Measurements from ENCODE around the gene MPRIP. TPM values are rescaled to one million over a fixed set of nuclear protein-coding genes. Genes with fewer than 3 reads are reported as not detected.

The MPRIP gene
- total and polyA plus RNA-seq, 2 of the 13 experiments (the other 11 are each of a cell fraction or from before 2014, with no cell fraction given): 50.2 to 52.4 TPM

DNA sequence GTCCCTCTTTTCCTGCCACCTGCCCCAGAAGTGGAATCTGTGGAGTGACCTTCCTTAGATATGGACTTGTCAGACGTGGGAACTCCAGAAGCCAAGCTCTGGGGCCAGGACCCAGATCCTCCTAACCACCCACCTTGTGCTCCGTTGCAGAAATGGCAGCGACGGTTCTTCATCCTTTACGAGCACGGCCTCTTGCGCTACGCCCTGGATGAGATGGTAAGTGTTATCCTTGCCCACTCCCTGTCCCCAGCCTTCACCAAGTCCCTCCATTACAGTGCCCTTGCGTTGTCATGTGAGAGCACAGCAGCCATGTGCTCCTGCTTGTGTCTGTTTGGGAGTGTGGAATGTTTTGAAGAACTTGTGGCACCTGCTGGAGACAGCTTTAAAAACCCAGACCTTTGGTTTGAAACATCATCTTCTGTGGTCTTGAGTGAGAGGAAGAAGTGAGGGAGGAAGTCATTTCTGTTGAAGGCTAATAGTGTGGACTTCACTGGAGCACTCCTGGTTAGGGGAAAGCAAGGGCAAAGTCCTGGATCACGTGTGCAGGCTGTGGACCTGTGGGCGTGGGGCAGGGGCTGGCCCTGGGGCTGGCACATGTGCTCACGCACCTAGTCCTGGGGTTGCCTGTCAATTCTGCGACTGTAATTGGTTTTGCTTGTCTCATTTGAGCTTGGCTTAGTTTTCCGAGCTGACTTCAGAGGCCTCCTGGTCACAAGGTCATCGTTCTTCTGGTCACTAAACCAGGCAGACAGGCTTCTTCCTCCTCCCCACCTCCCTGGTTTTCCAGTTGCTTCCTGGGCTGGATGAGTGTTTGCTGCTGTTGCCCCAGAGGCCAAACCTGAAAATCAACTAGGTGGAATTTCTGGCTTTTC is 35.8 kb downstream of the MPRIP start (continued):
- TF ChIP-seq, protein P1, sequence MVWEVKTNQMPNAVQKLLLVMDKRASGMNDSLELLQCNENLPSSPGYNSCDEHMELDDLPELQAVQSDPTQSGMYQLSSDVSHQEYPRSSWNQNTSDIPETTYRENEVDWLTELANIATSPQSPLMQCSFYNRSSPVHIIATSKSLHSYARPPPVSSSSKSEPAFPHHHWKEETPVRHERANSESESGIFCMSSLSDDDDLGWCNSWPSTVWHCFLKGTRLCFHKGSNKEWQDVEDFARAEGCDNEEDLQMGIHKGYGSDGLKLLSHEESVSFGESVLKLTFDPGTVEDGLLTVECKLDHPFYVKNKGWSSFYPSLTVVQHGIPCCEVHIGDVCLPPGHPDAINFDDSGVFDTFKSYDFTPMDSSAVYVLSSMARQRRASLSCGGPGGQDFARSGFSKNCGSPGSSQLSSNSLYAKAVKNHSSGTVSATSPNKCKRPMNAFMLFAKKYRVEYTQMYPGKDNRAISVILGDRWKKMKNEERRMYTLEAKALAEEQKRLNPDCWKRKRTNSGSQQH (CRISPR knock-in tag; IDR thresholded peaks at IDR 0.05; ENCODE audit: low read depth): peak; percentile 75; the same call in 1 of the 2 replicates
- TF ChIP-seq, protein P2, sequence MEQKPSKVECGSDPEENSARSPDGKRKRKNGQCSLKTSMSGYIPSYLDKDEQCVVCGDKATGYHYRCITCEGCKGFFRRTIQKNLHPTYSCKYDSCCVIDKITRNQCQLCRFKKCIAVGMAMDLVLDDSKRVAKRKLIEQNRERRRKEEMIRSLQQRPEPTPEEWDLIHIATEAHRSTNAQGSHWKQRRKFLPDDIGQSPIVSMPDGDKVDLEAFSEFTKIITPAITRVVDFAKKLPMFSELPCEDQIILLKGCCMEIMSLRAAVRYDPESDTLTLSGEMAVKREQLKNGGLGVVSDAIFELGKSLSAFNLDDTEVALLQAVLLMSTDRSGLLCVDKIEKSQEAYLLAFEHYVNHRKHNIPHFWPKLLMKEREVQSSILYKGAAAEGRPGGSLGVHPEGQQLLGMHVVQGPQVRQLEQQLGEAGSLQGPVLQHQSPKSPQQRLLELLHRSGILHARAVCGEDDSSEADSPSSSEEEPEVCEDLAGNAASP (CRISPR knock-in tag; IDR thresholded peaks at IDR 0.05; ENCODE audit: borderline replicate concordance): peak; percentile 19; the same call in 1 of the 2 replicates
- TF ChIP-seq ARNT2 (CRISPR knock-in tag; IDR thresholded peaks at IDR 0.05; ENCODE audit: low read depth): 0 out of 2 replicates have a peak, but pooled peaks have one; percentile 49
- peak; percentile 75; the same call in 1 of the 2 replicates for TF ChIP-seq AHR (CRISPR knock-in tag; IDR thresholded peaks at IDR 0.05)
- TF ChIP-seq ZNF746 (CRISPR knock-in tag; IDR thresholded peaks at IDR 0.05): no peak
- 0 out of 2 replicates have a peak, but pooled peaks have one; percentile 61 for TF ChIP-seq ZNF7 (CRISPR knock-in tag; IDR thresholded peaks at IDR 0.05)
- TF ChIP-seq THAP11 (CRISPR knock-in tag; IDR thresholded peaks at IDR 0.05): no peak
- TF ChIP-seq ZMAT3 (CRISPR knock-in tag; conservative IDR thresholded peaks at IDR 0.05): peak; percentile 89; the same call in 1 of the 2 replicates
- no peak for TF ChIP-seq ZNF841 (CRISPR knock-in tag; IDR thresholded peaks at IDR 0.05; ENCODE audit: borderline replicate concordance)
- 0 out of 2 replicates have a peak, but pooled peaks have one; percentile 11 for TF ChIP-seq PPARG (CRISPR knock-in tag; conservative IDR thresholded peaks at IDR 0.05)
- TF ChIP-seq NFYB (CRISPR knock-in tag; IDR thresholded peaks at IDR 0.05): peak; percentile 26; the same call in 1 of the 2 replicates
- TF ChIP-seq ZFP62 (CRISPR knock-in tag; IDR thresholded peaks at IDR 0.05): no peak
- TF ChIP-seq CCDC6 (CRISPR knock-in tag; IDR thresholded peaks at IDR 0.05): 0 out of 2 replicates have a peak, but pooled peaks have one; percentile 68
- TF ChIP-seq, protein P3, sequence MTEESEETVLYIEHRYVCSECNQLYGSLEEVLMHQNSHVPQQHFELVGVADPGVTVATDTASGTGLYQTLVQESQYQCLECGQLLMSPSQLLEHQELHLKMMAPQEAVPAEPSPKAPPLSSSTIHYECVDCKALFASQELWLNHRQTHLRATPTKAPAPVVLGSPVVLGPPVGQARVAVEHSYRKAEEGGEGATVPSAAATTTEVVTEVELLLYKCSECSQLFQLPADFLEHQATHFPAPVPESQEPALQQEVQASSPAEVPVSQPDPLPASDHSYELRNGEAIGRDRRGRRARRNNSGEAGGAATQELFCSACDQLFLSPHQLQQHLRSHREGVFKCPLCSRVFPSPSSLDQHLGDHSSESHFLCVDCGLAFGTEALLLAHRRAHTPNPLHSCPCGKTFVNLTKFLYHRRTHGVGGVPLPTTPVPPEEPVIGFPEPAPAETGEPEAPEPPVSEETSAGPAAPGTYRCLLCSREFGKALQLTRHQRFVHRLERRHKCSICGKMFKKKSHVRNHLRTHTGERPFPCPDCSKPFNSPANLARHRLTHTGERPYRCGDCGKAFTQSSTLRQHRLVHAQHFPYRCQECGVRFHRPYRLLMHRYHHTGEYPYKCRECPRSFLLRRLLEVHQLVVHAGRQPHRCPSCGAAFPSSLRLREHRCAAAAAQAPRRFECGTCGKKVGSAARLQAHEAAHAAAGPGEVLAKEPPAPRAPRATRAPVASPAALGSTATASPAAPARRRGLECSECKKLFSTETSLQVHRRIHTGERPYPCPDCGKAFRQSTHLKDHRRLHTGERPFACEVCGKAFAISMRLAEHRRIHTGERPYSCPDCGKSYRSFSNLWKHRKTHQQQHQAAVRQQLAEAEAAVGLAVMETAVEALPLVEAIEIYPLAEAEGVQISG (CRISPR knock-in tag; IDR thresholded peaks at IDR 0.05): no peak; the same call in 1 of the 2 replicates
- peak; percentile 83; the same call in 1 of the 2 replicates for TF ChIP-seq ZBTB20 (CRISPR knock-in tag; IDR thresholded peaks at IDR 0.05; ENCODE audit: borderline replicate concordance, low read depth)
- TF ChIP-seq, protein P4, sequence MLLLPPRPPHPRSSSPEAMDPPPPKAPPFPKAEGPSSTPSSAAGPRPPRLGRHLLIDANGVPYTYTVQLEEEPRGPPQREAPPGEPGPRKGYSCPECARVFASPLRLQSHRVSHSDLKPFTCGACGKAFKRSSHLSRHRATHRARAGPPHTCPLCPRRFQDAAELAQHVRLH (CRISPR knock-in tag; IDR thresholded peaks at IDR 0.05; ENCODE audit: borderline replicate concordance, low read depth): peak; percentile 80; the same call in 1 of the 2 replicates
- TF ChIP-seq ZNF543 (CRISPR knock-in tag; IDR thresholded peaks at IDR 0.05): peak; percentile 40; the same call in 1 of the 2 replicates
- no peak for TF ChIP-seq BRD4 (CRISPR knock-in tag; IDR thresholded peaks at IDR 0.05)
- peak; percentile 82; the same call in 1 of the 2 replicates for TF ChIP-seq ZSCAN29 (CRISPR knock-in tag; conservative IDR thresholded peaks at IDR 0.05)
- TF ChIP-seq, protein P5, sequence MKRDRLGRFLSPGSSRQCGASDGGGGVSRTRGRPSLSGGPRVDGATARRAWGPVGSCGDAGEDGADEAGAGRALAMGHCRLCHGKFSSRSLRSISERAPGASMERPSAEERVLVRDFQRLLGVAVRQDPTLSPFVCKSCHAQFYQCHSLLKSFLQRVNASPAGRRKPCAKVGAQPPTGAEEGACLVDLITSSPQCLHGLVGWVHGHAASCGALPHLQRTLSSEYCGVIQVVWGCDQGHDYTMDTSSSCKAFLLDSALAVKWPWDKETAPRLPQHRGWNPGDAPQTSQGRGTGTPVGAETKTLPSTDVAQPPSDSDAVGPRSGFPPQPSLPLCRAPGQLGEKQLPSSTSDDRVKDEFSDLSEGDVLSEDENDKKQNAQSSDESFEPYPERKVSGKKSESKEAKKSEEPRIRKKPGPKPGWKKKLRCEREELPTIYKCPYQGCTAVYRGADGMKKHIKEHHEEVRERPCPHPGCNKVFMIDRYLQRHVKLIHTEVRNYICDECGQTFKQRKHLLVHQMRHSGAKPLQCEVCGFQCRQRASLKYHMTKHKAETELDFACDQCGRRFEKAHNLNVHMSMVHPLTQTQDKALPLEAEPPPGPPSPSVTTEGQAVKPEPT (CRISPR knock-in tag; IDR thresholded peaks at IDR 0.05; ENCODE audit: low read depth): 0 out of 2 replicates have a peak, but pooled peaks have one; percentile 25
- no peak for TF ChIP-seq ZNF225 (CRISPR knock-in tag; IDR thresholded peaks at IDR 0.05)
- peak; percentile 54 for TF ChIP-seq IRF2 (CRISPR knock-in tag; IDR thresholded peaks at IDR 0.05)
